Liver (tissue), 3 donors: ENCODE results near the gene TMEM150A.

Source experiments
- FOXA2 ChIP-seq: IDR thresholded peaks from 2 replicates; pipeline ENCODE4 v1.6.1; 2016; ENCODE audit warnings: antibody characterized with exemption
- GABPA ChIP-seq, 2 donors: IDR thresholded peaks in 1 of 2; conservative IDR thresholded peaks in 1 of 2; 2 replicates each; pipeline ENCODE4 v1.6.1; 2016; ENCODE audit warnings: antibody characterized with exemption in 2 of 2, mild to moderate bottlenecking in 1 of 2, moderate library complexity in 1 of 2
- HNF4G ChIP-seq: IDR thresholded peaks from 2 replicates; pipeline ENCODE4 v1.6.1; 2016; ENCODE audit warnings: antibody characterized with exemption
- JUND ChIP-seq, 2 donors: IDR thresholded peaks; 2 replicates each; pipeline ENCODE4 v1.6.1; 2016; ENCODE audit warnings: antibody characterized with exemption in 2 of 2
- RXRA ChIP-seq, 2 donors: IDR thresholded peaks; 2 replicates each; pipeline ENCODE4 v1.6.1; 2017 to 2018; ENCODE audit warnings: antibody characterized with exemption in 2 of 2, mild to moderate bottlenecking in 1 of 2
- SP1 ChIP-seq: IDR thresholded peaks from 2 replicates; pipeline ENCODE4 v1.6.1; 2018; ENCODE audit warnings: antibody characterized with exemption, mild to moderate bottlenecking
- TAF1 ChIP-seq: conservative IDR thresholded peaks from 2 replicates; pipeline ENCODE4 v1.6.1; 2016; ENCODE audit warnings: antibody characterized with exemption, mild to moderate bottlenecking
- YY1 ChIP-seq: IDR thresholded peaks from 2 replicates; pipeline ENCODE4 v1.6.1; 2016; ENCODE audit warnings: antibody characterized with exemption, mild to moderate bottlenecking
- TF ChIP-seq, protein P1 (sequence below): fragments of 150-350 bp; IDR thresholded peaks from 2 replicates; pipeline ENCODE4 v1.5.1; 2017; ENCODE audit warnings: improper control_type of control experiment, low read depth, low read length; ENCODE audit not compliant: missing input control
- TF ChIP-seq, protein P2 (sequence below): IDR thresholded peaks from 2 replicates; pipeline ENCODE4 v1.6.1; 2016; ENCODE audit warnings: antibody characterized with exemption
- TF ChIP-seq, protein P3 (sequence below): IDR thresholded peaks from 2 replicates; pipeline ENCODE4 v1.6.1; 2016; ENCODE audit warnings: antibody characterized with exemption, mild to moderate bottlenecking
- TF ChIP-seq, protein P4 (sequence below): IDR thresholded peaks from 2 replicates; pipeline ENCODE4 v1.6.1; 2016; ENCODE audit warnings: antibody characterized with exemption
- donor health status: healthy.
- donor health status: healthy.

DNA sequence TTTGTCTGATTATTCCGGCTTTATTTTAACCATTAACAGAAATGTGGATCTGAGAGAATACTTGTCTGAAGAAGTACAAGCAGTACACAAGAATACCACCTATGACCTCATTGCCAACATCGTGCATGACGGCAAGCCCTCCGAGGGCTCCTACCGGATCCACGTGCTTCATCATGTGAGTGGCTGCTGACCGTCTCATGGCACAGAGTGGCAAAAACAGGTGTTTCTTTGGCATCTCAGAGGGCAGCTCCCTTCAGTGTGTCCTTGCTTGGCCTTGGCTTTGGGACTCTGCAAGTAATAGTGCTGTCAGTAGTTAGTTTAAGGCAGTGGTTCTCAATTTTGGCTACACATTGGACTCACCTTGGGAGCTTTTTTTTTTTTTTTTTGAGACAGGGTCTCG is 42.4 kb upstream of the TMEM150A start:
- TF ChIP-seq JUND (IDR thresholded peaks at IDR 0.05) (no peak), YY1 (no peak), RXRA (IDR thresholded peaks at IDR 0.05) (no peak), FOXA2 (no peak), HNF4G (no peak), SP1 (no peak), TAF1 (no peak), GABPA (IDR thresholded peaks at IDR 0.05 in 1 of 2, conservative IDR thresholded peaks at IDR 0.05 in 1 of 2) (no peak)
- TF ChIP-seq, protein P1, sequence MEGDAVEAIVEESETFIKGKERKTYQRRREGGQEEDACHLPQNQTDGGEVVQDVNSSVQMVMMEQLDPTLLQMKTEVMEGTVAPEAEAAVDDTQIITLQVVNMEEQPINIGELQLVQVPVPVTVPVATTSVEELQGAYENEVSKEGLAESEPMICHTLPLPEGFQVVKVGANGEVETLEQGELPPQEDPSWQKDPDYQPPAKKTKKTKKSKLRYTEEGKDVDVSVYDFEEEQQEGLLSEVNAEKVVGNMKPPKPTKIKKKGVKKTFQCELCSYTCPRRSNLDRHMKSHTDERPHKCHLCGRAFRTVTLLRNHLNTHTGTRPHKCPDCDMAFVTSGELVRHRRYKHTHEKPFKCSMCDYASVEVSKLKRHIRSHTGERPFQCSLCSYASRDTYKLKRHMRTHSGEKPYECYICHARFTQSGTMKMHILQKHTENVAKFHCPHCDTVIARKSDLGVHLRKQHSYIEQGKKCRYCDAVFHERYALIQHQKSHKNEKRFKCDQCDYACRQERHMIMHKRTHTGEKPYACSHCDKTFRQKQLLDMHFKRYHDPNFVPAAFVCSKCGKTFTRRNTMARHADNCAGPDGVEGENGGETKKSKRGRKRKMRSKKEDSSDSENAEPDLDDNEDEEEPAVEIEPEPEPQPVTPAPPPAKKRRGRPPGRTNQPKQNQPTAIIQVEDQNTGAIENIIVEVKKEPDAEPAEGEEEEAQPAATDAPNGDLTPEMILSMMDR = no peak
- TF ChIP-seq, protein P2, sequence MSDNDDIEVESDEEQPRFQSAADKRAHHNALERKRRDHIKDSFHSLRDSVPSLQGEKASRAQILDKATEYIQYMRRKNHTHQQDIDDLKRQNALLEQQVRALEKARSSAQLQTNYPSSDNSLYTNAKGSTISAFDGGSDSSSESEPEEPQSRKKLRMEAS = no peak
- TF ChIP-seq, protein P3, sequence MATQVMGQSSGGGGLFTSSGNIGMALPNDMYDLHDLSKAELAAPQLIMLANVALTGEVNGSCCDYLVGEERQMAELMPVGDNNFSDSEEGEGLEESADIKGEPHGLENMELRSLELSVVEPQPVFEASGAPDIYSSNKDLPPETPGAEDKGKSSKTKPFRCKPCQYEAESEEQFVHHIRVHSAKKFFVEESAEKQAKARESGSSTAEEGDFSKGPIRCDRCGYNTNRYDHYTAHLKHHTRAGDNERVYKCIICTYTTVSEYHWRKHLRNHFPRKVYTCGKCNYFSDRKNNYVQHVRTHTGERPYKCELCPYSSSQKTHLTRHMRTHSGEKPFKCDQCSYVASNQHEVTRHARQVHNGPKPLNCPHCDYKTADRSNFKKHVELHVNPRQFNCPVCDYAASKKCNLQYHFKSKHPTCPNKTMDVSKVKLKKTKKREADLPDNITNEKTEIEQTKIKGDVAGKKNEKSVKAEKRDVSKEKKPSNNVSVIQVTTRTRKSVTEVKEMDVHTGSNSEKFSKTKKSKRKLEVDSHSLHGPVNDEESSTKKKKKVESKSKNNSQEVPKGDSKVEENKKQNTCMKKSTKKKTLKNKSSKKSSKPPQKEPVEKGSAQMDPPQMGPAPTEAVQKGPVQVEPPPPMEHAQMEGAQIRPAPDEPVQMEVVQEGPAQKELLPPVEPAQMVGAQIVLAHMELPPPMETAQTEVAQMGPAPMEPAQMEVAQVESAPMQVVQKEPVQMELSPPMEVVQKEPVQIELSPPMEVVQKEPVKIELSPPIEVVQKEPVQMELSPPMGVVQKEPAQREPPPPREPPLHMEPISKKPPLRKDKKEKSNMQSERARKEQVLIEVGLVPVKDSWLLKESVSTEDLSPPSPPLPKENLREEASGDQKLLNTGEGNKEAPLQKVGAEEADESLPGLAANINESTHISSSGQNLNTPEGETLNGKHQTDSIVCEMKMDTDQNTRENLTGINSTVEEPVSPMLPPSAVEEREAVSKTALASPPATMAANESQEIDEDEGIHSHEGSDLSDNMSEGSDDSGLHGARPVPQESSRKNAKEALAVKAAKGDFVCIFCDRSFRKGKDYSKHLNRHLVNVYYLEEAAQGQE = no peak
- TF ChIP-seq, protein P4, sequence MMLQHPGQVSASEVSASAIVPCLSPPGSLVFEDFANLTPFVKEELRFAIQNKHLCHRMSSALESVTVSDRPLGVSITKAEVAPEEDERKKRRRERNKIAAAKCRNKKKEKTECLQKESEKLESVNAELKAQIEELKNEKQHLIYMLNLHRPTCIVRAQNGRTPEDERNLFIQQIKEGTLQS = no peak
